Mesenchymal stem cell (in vitro differentiated cells and primary cell): Measurements from ENCODE around the gene GATB.

ENCODE experiments used
- DNase-seq: peaks from one replicate; pipeline ENCODE4 v3.0.0-alpha.2; 2013
- H2AFZ ChIP-seq: one replicate; pipeline ENCODE4 v1.6.1; 2013; ENCODE audit warnings: low read depth, mild to moderate bottlenecking, control low read depth, inconsistent platforms, low read length, moderate library complexity
- H2AK5ac ChIP-seq: 2 replicates; pipeline ENCODE4 v1.6.1; 2013; ENCODE audit warnings: low read length, moderate library complexity, mild to moderate bottlenecking, inconsistent platforms; ENCODE audit not compliant: severe bottlenecking
- H2BK120ac ChIP-seq: one replicate; pipeline ENCODE4 v1.6.1; 2013; ENCODE audit warnings: low read depth, mild to moderate bottlenecking, inconsistent platforms, low read length, moderate library complexity
- H2BK12ac ChIP-seq, 2 experiments: one replicate each; pipeline ENCODE4 v1.6.1; 2013; ENCODE audit warnings: inconsistent platforms in 2 of 2, low read length in 2 of 2, mild to moderate bottlenecking in 2 of 2, moderate library complexity in 2 of 2, control low read depth in 1 of 2
- H2BK15ac ChIP-seq: one replicate; pipeline ENCODE4 v1.6.1; 2013; ENCODE audit warnings: mild to moderate bottlenecking, low read depth, inconsistent platforms; ENCODE audit not compliant: poor library complexity, severe bottlenecking
- H2BK5ac ChIP-seq: 2 replicates; pipeline ENCODE4 v1.6.1; 2013; ENCODE audit warnings: low read depth, mild to moderate bottlenecking, low read length, control low read depth, inconsistent platforms; ENCODE audit not compliant: poor library complexity, severe bottlenecking
- H3K14ac ChIP-seq, 2 experiments: one replicate each; pipeline ENCODE4 v1.6.1; 2013; ENCODE audit warnings: inconsistent platforms in 2 of 2, low read length in 2 of 2, control low read depth in 1 of 2, mild to moderate bottlenecking in 1 of 2, moderate library complexity in 1 of 2
- H3K18ac ChIP-seq, 2 experiments: one replicate each; pipeline ENCODE4 v1.6.1; 2013; ENCODE audit warnings: inconsistent platforms in 2 of 2, low read length in 2 of 2, control low read depth in 1 of 2, low read depth in 1 of 2, mild to moderate bottlenecking in 1 of 2
- H3K23ac ChIP-seq, 2 experiments: one replicate each; pipeline ENCODE4 v1.6.1; 2013; ENCODE audit warnings: inconsistent platforms in 2 of 2, low read length in 2 of 2, mild to moderate bottlenecking in 2 of 2, moderate library complexity in 2 of 2, control low read depth in 1 of 2
- H3K27ac ChIP-seq: 2 replicates; pipeline ENCODE4 v1.5.1; 2013; ENCODE audit warnings: mild to moderate bottlenecking, moderate library complexity, low read length, control low read depth, inconsistent platforms; ENCODE audit not compliant: poor library complexity, severe bottlenecking
- H3K27me3 ChIP-seq, 2 experiments: 2 replicates each; pipeline versions ENCODE4 v1.6.1 to v1.7.0; 2013; ENCODE audit warnings: low read length in 2 of 2, mild to moderate bottlenecking in 2 of 2, moderate library complexity in 2 of 2, control low read depth in 1 of 2, inconsistent platforms in 1 of 2; ENCODE audit not compliant: control insufficient read depth in 1 of 2, insufficient read depth in 1 of 2
- H3K36me3 ChIP-seq, 2 experiments: 2 replicates each; pipeline versions ENCODE4 v1.6.1 to v1.7.0; 2013; ENCODE audit warnings: low read length in 2 of 2, control low read depth in 1 of 2, inconsistent platforms in 1 of 2, low read depth in 1 of 2, mild to moderate bottlenecking in 1 of 2; ENCODE audit not compliant: insufficient read depth in 2 of 2, control insufficient read depth in 1 of 2
- H3K4ac ChIP-seq, 2 experiments: one replicate each; pipeline ENCODE4 v1.6.1; 2013; ENCODE audit warnings: inconsistent platforms in 2 of 2, low read length in 2 of 2, mild to moderate bottlenecking in 2 of 2, moderate library complexity in 2 of 2, control low read depth in 1 of 2, low read depth in 1 of 2
- H3K4me1 ChIP-seq: 2 replicates; pipeline ENCODE4 v1.6.1; 2013; ENCODE audit warnings: low read depth, low read length, control low read depth; ENCODE audit not compliant: control insufficient read depth, insufficient read depth
- H3K4me2 ChIP-seq: 2 replicates; pipeline ENCODE4 v1.6.1; 2013; ENCODE audit warnings: low read length, mild to moderate bottlenecking, inconsistent platforms; ENCODE audit not compliant: poor library complexity, severe bottlenecking
- H3K4me3 ChIP-seq, 2 experiments: 2 replicates each; pipeline versions ENCODE4 v1.5.1 to v1.7.0; 2013; ENCODE audit warnings: low read length in 2 of 2, mild to moderate bottlenecking in 2 of 2, control low read depth in 1 of 2, low read depth in 1 of 2; ENCODE audit not compliant: insufficient read depth in 1 of 2
- H3K79me1 ChIP-seq: replicated peaks from 2 replicates; pipeline ENCODE4 v1.6.1; 2013; ENCODE audit warnings: mild to moderate bottlenecking, control low read depth, low read length, inconsistent platforms; ENCODE audit not compliant: poor library complexity, severe bottlenecking
- H3K9ac ChIP-seq: 2 replicates; pipeline ENCODE4 v1.7.0; 2013; ENCODE audit warnings: mild to moderate bottlenecking, low read length, moderate library complexity
- H3K9me3 ChIP-seq: 2 replicates; pipeline ENCODE4 v1.7.0; 2013; ENCODE audit warnings: mild to moderate bottlenecking, low read length; ENCODE audit not compliant: control insufficient read depth
- H4K8ac ChIP-seq: one replicate; pipeline ENCODE4 v1.6.1; 2013; ENCODE audit warnings: inconsistent platforms, mild to moderate bottlenecking, low read length, moderate library complexity
- H4K91ac ChIP-seq: one replicate; pipeline ENCODE4 v1.6.1; 2013; ENCODE audit warnings: mild to moderate bottlenecking, low read length, inconsistent platforms
- WGBS: methylation state at CpG from one replicate; pipeline ENCODE4 v1.1.7; 2013; ENCODE audit warnings: mixed read lengths; 5-methylcytosine and 5-hydroxymethylcytosine counted together

The GATB gene

GRCh38 chr4:151624626-151625565 lies 135.9 kb downstream of the GATB start:
- H3K4me1 ChIP-seq: peaks cover 7% of the 10 kb centered on the region
- no peak overlapping the region for H2BK12ac ChIP-seq
- H3K9ac ChIP-seq: no peak overlapping the region
- no peak overlapping the region for H2BK15ac ChIP-seq
- H3K27me3 ChIP-seq: peaks cover 0 to 13% of the 10 kb centered on the region in 2 experiments
- H3K4me3 ChIP-seq: no peak overlapping the region
- 80% methylated on average over 14 of the region's 14 CpGs for WGBS
- H3K4ac ChIP-seq: no peak overlapping the region
- H3K18ac ChIP-seq: no peak overlapping the region
- H4K8ac ChIP-seq: no peak overlapping the region
- peak overlapping the region in 1 of 2 experiments; percentile 14 for H3K23ac ChIP-seq
- H3K27ac ChIP-seq: no peak overlapping the region
- no peak overlapping the region for H2AK5ac ChIP-seq
- no peaks in the 10 kb centered on the region for H3K9me3 ChIP-seq
- no peak overlapping the region for H2AFZ ChIP-seq
- no peaks in the 10 kb centered on the region for H3K79me1 ChIP-seq
- no peak overlapping the region for H3K4me2 ChIP-seq
- no peaks in the 10 kb centered on the region for H3K36me3 ChIP-seq
- DNase-seq: no peak
- no peak overlapping the region for H4K91ac ChIP-seq
- H3K14ac ChIP-seq: no peak overlapping the region
- H2BK120ac ChIP-seq: no peak overlapping the region
- no peak overlapping the region for H2BK5ac ChIP-seq
